HepG2 (cell line): ENCODE measurements around the gene MIGA2. TPM values are rescaled to one million over a fixed set of nuclear protein-coding genes. Genes with fewer than 3 reads are reported as not detected.
A peak's percentile ranks its signal among the peaks of the same experiment; 100 is the strongest.

Experiments
- AGO2 ChIP-seq: fragments of 200-400 bp; formaldehyde crosslinking; optimal IDR thresholded peaks from 2 replicates; pipeline ENCODE3; 2017; ENCODE audit warnings: mild to moderate bottlenecking, low read depth, low read length, moderate library complexity
- CCDC6 ChIP-seq: sonication (generic); formaldehyde crosslinking; IDR thresholded peaks from 2 replicates; pipeline ENCODE4 v1.8.1; 2022; ENCODE audit warnings: mild to moderate bottlenecking, missing genetic modification reagents, moderate library complexity
- E2F1 ChIP-seq: sonication (generic); formaldehyde crosslinking; IDR thresholded peaks from 2 replicates; pipeline ENCODE4 v1.5.0; 2020; ENCODE audit warnings: missing genetic modification reagents
- MAZ ChIP-seq, 2 experiments: sonication (generic) in 1 of 2; formaldehyde crosslinking in 1 of 2; IDR thresholded peaks; 2 replicates each; pipeline versions ENCODE4 v1.5.0 to v1.6.1; 2012 to 2020; ENCODE audit warnings: low read depth in 2 of 2, mild to moderate bottlenecking in 2 of 2, borderline replicate concordance in 1 of 2, improper control_type of control experiment in 1 of 2, low read length in 1 of 2, missing genetic modification reagents in 1 of 2, moderate library complexity in 1 of 2
- NFIC ChIP-seq: IDR thresholded peaks from 2 replicates; pipeline ENCODE4 v1.6.1; 2012; ENCODE audit warnings: mild to moderate bottlenecking, low read length, inconsistent platforms
- PAXIP1 ChIP-seq: sonication (generic); formaldehyde crosslinking; conservative IDR thresholded peaks from 2 replicates; pipeline ENCODE4 v1.4.0; 2020; ENCODE audit warnings: mild to moderate bottlenecking, missing genetic modification reagents, moderate library complexity
- PHF5A ChIP-seq: IDR thresholded peaks from one replicate; pipeline ENCODE4 v1.6.1; 2018; ENCODE audit warnings: low read depth, missing genetic modification reagents; ENCODE audit not compliant: unreplicated experiment
- ZFP82 ChIP-seq: sonication (generic); formaldehyde crosslinking; IDR thresholded peaks from 2 replicates; pipeline ENCODE4 v1.5.1; 2020; ENCODE audit warnings: mild to moderate bottlenecking, missing genetic modification reagents, borderline replicate concordance
- ZNF143 ChIP-seq: sonication (generic); formaldehyde crosslinking; IDR thresholded peaks from 2 replicates; pipeline ENCODE4 v1.4.0; 2020; ENCODE audit warnings: missing genetic modification reagents
- ZNF337 ChIP-seq: sonication (generic); formaldehyde crosslinking; IDR thresholded peaks from 2 replicates; pipeline ENCODE4 v1.5.1; 2020; ENCODE audit warnings: missing genetic modification reagents, low read depth, mild to moderate bottlenecking, borderline replicate concordance
- ZNF850 ChIP-seq: sonication (generic); formaldehyde crosslinking; conservative IDR thresholded peaks from 2 replicates; pipeline ENCODE4 v1.9.0; 2021; ENCODE audit warnings: mild to moderate bottlenecking, missing genetic modification reagents
- polyA plus RNA-seq, 8 experiments: library from polyadenylated mRNA; depleted of rRNA in 3 of 8; stranded (reverse) in 7 of 8; unstranded in 1 of 8; fragments of >200 nt; fragmentation: Illumina TruSeq in 4 of 8; extraction: Trizol in 4 of 8; gene quantifications; 2 replicates each; pipeline versions ENCODE4 v1.2.1 to v1.2.3, GENCODE V29; 2011 to 2016; ENCODE audit warnings: low read depth in 4 of 8, missing spikeins in 1 of 8, mixed read lengths in 1 of 8; ENCODE audit not compliant: insufficient read depth in 1 of 8
- total RNA-seq, 5 experiments: library from RNA; depleted of rRNA; stranded (reverse); fragments of >200 nt; fragmentation: Illumina TruSeq; extraction: Trizol; gene quantifications; 2 replicates each; pipeline ENCODE4 v1.2.3, GENCODE V29; 2016; ENCODE audit warnings: low read depth in 1 of 5
- TF ChIP-seq, protein P1 (sequence below): sonication (generic); formaldehyde crosslinking; IDR thresholded peaks from 2 replicates; pipeline ENCODE4 v1.5.0; 2020; ENCODE audit warnings: missing genetic modification reagents, mild to moderate bottlenecking, borderline replicate concordance
- TF ChIP-seq, protein P2 (sequence below): sonication (generic); formaldehyde crosslinking; IDR thresholded peaks from 2 replicates; pipeline ENCODE4 v1.5.0; 2020; ENCODE audit warnings: missing genetic modification reagents
- TF ChIP-seq, protein P3 (sequence below): sonication (generic); formaldehyde crosslinking; IDR thresholded peaks from 2 replicates; pipeline ENCODE4 v1.8.0; 2022; ENCODE audit warnings: mild to moderate bottlenecking, missing genetic modification reagents, borderline replicate concordance

The MIGA2 gene
- total and polyA plus RNA-seq, 2 of the 13 experiments (the other 11 are each of a cell fraction or from before 2014, with no cell fraction given), result 10.8 to 17.1 TPM

- TF ChIP-seq CCDC6 (CRISPR knock-in tag) (peak; percentile 68; the same call in 1 of the 2 replicates), ZFP82 (peak; percentile 65), NFIC (no peak), MAZ (IDR thresholded peaks at IDR 0.05; ENCODE audit: borderline replicate concordance, low read depth, low read length) (peak; percentile 32; the same call in 1 of the 2 replicates), MAZ (CRISPR knock-in tag; IDR thresholded peaks at IDR 0.05; ENCODE audit: low read depth) (peak; percentile 64), AGO2 (peak; percentile 89), ZNF850 (CRISPR knock-in tag) (0 out of 2 replicates have a peak, but pooled peaks have one; percentile 32), E2F1 (0 out of 2 replicates have a peak, but pooled peaks have one; percentile 26), ZNF143 (CRISPR knock-in tag) (no peak), PAXIP1 (CRISPR knock-in tag) (no peak), PHF5A (no peak), ZNF337 (no peak; the same call in 1 of the 2 replicates)
- TF ChIP-seq, protein P1, sequence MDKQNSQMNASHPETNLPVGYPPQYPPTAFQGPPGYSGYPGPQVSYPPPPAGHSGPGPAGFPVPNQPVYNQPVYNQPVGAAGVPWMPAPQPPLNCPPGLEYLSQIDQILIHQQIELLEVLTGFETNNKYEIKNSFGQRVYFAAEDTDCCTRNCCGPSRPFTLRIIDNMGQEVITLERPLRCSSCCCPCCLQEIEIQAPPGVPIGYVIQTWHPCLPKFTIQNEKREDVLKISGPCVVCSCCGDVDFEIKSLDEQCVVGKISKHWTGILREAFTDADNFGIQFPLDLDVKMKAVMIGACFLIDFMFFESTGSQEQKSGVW, result peak; percentile 35; the same call in 1 of the 2 replicates
- TF ChIP-seq, protein P2, sequence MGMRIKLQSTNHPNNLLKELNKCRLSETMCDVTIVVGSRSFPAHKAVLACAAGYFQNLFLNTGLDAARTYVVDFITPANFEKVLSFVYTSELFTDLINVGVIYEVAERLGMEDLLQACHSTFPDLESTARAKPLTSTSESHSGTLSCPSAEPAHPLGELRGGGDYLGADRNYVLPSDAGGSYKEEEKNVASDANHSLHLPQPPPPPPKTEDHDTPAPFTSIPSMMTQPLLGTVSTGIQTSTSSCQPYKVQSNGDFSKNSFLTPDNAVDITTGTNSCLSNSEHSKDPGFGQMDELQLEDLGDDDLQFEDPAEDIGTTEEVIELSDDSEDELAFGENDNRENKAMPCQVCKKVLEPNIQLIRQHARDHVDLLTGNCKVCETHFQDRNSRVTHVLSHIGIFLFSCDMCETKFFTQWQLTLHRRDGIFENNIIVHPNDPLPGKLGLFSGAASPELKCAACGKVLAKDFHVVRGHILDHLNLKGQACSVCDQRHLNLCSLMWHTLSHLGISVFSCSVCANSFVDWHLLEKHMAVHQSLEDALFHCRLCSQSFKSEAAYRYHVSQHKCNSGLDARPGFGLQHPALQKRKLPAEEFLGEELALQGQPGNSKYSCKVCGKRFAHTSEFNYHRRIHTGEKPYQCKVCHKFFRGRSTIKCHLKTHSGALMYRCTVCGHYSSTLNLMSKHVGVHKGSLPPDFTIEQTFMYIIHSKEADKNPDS, result no peak
- TF ChIP-seq, protein P3, sequence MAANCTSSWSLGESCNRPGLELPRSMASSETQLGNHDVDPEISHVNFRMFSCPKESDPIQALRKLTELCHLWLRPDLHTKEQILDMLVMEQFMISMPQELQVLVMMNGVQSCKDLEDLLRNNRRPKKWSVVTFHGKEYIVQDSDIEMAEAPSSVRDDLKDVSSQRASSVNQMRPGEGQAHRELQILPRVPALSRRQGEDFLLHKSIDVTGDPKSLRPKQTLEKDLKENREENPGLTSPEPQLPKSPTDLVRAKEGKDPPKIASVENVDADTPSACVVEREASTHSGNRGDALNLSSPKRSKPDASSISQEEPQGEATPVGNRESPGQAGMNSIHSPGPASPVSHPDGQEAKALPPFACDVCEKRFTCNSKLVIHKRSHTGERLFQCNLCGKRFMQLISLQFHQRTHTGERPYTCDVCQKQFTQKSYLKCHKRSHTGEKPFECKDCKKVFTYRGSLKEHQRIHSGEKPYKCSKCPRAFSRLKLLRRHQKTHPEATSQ (CRISPR knock-in tag), result peak; percentile 40; the same call in 1 of the 2 replicates
Observed at GRCh38 chr9:129110740-129111527, 74.5 kb downstream of the MIGA2 start, which contains the start of the genes CRAT and PTPA (continued).
